Urinary bladder (tissue), 4 donors: ENCODE results near the gene DYNC1LI1. TPM values are rescaled to one million over a fixed set of nuclear protein-coding genes. Genes with fewer than 3 reads are reported as not detected.

ENCODE experiments used
- DNase-seq: peaks from one replicate; pipeline ENCODE4 v3.0.0-alpha.2; 2015; ENCODE audit errors: extremely low spot score
- H3K27ac ChIP-seq: one replicate; pipeline ENCODE4 v1.5.1; 2013; ENCODE audit warnings: low read depth, mild to moderate bottlenecking, moderate library complexity
- H3K36me3 ChIP-seq: one replicate; pipeline ENCODE4 v1.6.1; 2013; ENCODE audit warnings: mild to moderate bottlenecking, moderate library complexity; ENCODE audit not compliant: insufficient read depth
- H3K4me1 ChIP-seq: one replicate; pipeline ENCODE4 v1.6.1; 2013; ENCODE audit warnings: mild to moderate bottlenecking, moderate library complexity; ENCODE audit not compliant: insufficient read depth
- H3K4me3 ChIP-seq: one replicate; pipeline ENCODE4 v1.5.1; 2013; ENCODE audit warnings: low read depth, low read length
- WGBS: extraction: QIAGEN DNeasy Blood & Tissue Kit; methylation state at CpG from one replicate; pipeline ENCODE4 v1.1.7; 2013; 5-methylcytosine and 5-hydroxymethylcytosine counted together
- polyA plus RNA-seq: library from polyadenylated mRNA; stranded (reverse); fragments of 200-250 nt; gene quantifications from one replicate; pipeline ENCODE4 v1.2.3, GENCODE V29; 2013
- total RNA-seq: library from RNA; depleted of rRNA; stranded (reverse); fragments of >200 nt; gene quantifications from one replicate; pipeline ENCODE4 v1.2.3, GENCODE V29; 2014
- donor health status: healthy with polysubstance abuse.
- donor health status: healthy.

Gene DYNC1LI1
- total and polyA plus RNA-seq, 2 donors, result 29.2 to 55.6 TPM

DNA sequence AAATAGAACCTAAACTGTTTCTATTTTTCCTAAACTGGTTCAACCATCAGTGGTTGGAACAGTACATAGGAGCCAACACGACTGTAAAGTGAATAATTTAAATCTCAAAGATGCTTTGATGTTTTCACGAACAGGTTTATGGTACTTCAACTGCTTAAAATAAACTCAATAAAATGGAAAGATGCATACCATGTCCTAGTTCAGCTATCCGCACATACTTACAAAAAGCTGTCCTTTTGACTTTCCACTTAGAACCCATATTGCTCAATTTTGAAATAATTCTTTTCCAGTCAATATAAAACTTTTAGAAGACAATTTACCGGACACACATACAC is 68.9 kb downstream of the DYNC1LI1 start:
- H3K4me3 ChIP-seq, result peak overlapping the region; percentile 87
- H3K36me3 ChIP-seq, result no peaks in the 10 kb centered on the region
- peak overlapping the region; percentile 96 for H3K27ac ChIP-seq
- peaks cover 2% of the 10 kb centered on the region for H3K4me1 ChIP-seq
- WGBS, result 3% methylated on average over 4 of the region's 4 CpGs
- DNase-seq, result no peak

GRCh38 chr3:32500880-32501782 is 69.5 kb downstream of the DYNC1LI1 start:
- DNase-seq, result no peak
- H3K36me3 ChIP-seq, result no peaks in the 10 kb centered on the region
- peaks cover 2% of the 10 kb centered on the region for H3K4me1 ChIP-seq
- WGBS, result 65% methylated on average over 25 of the region's 25 CpGs
- no peak overlapping the region for H3K27ac ChIP-seq
- H3K4me3 ChIP-seq, result peak overlapping the region; percentile 87

- WGBS, result 57% methylated on average over 2 of the region's 2 CpGs
These were observed 70.4 kb downstream of the DYNC1LI1 start for GRCh38 chr3:32500231-32500630.

DNA sequence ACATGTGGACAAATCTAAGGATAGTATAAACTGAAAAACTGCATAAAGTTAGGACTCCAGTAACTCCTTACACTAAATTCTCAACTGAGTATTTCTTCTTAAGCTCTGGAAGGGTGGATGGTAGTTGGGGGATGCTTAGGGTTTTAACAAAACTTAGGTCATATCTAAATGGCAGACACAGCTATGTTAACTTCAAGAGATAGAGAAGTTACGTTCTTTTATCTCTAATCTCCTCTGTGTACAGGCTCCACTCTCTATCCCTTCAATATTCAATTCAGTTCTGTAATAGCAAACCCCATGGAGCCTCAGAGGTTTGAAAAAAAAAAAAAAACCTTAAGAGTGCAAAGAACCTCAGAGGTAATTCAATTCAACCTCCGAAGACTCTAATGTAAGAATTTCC is 71.1 kb downstream of the DYNC1LI1 start:
- WGBS, result 86% methylated on average over 2 of the region's 2 CpGs
- peaks cover 2% of the 10 kb centered on the region for H3K4me1 ChIP-seq
- no peak overlapping the region for H3K4me3 ChIP-seq
- H3K27ac ChIP-seq, result peak overlapping the region; percentile 10
- no peak for DNase-seq
- no peaks in the 10 kb centered on the region for H3K36me3 ChIP-seq

More at GRCh38 chr3:32500231-32500630, 70.4 kb downstream of the DYNC1LI1 start:
- Histone ChIP-seq H3K36me3 (no peaks in the 10 kb centered on the region), H3K27ac (no peak overlapping the region), H3K4me1 (peaks cover 2% of the 10 kb centered on the region), H3K4me3 (no peak overlapping the region)
- no peak for DNase-seq

- WGBS, result 88% methylated on average over 3 of the region's 3 CpGs
- Histone ChIP-seq H3K4me3 (no peak overlapping the region), H3K36me3 (no peaks in the 10 kb centered on the region), H3K27ac (no peak overlapping the region), H3K4me1 (peaks cover under 1% of the 10 kb centered on the region)
- DNase-seq, result no peak
These were observed 71.7 kb downstream of the DYNC1LI1 start for GRCh38 chr3:32498992-32499391.

GRCh38 chr3:32498252-32498651 is 72.4 kb downstream of the DYNC1LI1 start:
- no peak for DNase-seq
- no peak overlapping the region for H3K27ac ChIP-seq
- no peaks in the 10 kb centered on the region for H3K36me3 ChIP-seq
- no peaks in the 10 kb centered on the region for H3K4me1 ChIP-seq
- H3K4me3 ChIP-seq, result no peak overlapping the region
- WGBS, result 82% methylated on average over 3 of the region's 3 CpGs

DNA sequence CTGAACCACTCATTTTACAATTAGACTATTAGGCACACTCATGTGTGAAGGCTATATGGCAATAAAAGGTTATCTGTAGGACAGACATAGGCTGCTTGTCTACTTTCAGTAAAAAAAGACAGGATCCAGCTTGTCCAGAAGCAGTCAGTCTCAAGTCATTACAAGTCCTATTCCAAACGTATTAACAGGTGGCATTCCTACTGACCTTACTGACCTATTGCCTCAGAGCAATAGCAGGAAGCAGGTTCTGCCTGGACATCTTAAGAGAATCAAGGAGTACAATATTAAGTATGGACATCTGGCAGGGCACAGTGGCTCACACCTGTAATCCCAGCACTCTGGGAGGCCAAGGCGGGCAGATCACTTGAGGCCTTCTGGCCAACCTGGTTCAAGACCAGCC is 75.0 kb downstream of the DYNC1LI1 start:
- Histone ChIP-seq H3K4me3 (no peak overlapping the region), H3K36me3 (no peaks in the 10 kb centered on the region), H3K27ac (no peak overlapping the region), H3K4me1 (no peaks in the 10 kb centered on the region)
- WGBS, result 81% methylated on average over 2 of the region's 2 CpGs
- DNase-seq, result no peak

GRCh38 chr3:32495085-32495484 is 75.6 kb downstream of the DYNC1LI1 start:
- H3K4me1 ChIP-seq, result no peaks in the 10 kb centered on the region
- no peak for DNase-seq
- H3K4me3 ChIP-seq, result no peak overlapping the region
- no peaks in the 10 kb centered on the region for H3K36me3 ChIP-seq
- H3K27ac ChIP-seq, result no peak overlapping the region

DNA sequence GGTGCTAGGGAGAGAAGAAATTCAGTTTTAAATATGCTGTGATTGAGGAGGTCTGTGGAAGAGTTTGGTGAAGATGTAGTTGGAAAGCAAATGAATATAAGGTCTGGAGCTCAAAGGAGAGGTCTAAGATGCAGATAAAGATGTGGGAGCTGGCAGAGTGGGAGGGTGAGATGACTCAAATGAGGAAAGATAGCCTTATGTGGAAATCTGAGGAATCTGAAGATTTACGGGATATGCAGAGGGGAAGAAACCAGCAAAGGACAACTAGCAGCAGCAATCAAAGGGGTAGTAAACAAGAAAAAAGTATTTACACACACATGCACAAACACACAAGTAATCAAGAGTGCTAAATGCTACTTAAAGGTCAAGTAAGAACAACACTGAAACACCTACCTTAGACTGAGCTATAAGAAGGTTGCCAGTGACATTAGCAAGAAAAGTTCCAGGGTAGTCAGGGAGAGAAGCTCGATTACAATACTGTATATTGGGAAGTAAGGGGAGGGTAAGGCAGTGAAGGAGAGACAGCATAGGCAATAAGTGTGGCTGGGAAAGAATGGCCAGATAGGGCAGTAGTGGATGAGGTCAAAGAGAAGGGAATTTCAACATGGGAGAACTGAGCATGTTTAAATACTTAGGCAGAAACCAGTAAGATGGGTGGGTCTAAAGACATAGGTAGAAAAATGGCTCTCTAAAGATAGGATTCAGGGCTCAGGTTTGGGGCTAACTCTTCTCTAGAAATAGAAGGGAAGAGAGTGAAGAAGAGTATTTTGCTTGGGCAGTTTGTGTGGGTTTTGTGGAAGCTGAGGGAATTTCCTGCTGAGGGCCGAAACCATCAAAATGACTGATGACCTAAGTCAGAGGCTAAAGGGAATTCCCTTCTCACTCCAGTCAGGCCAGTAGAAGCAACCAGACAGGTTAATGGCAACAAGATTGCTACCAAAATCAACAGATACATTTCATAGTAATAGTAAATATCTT is 76.9 kb downstream of the DYNC1LI1 start:
- WGBS, result 61% methylated on average over 3 of the region's 3 CpGs
- H3K27ac ChIP-seq, result no peak overlapping the region
- no peak for DNase-seq

DNA sequence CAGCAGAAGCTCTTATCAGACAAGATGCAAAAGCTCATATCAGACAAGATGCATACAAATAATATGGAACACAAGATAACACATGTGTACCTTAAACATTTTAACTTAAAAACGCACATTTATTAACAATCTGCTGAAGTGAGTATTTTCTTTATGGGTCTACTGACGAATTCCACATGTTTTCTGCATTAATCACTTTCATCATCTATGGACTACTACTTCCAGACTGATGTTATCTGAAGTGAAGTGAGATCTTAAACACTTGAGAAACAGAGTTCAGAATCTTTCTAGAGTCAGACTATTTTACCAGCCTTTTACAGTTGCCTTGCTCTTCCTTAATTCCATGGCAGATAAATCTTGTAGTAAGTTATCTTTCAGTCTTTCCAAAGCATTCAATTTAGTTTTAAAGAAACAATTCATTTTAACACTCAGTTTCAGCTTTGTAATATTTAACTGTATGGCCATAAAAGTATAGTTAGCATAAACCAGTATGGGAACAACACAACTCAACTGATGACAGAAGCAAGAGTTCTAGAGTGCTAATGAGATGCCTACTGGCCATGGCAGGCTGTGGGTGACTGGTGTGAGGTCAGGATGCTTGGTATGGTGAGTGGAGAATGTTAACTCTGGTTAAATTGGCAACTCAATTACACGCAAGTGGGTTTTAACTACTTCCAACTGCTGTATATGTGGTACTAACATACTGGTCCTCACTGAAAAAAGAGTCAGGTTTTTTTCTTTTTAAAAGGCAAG is 77.8 kb downstream of the DYNC1LI1 start:
- Histone ChIP-seq H3K27ac (no peak overlapping the region), H3K4me1 (no peaks in the 10 kb centered on the region), H3K36me3 (no peaks in the 10 kb centered on the region), H3K4me3 (no peak overlapping the region)
- WGBS, result 73% methylated on average over 3 of the region's 3 CpGs
- no peak for DNase-seq

More for the DNA sequence above, 76.9 kb downstream of the DYNC1LI1 start:
- H3K4me1 ChIP-seq, result no peaks in the 10 kb centered on the region
- no peaks in the 10 kb centered on the region for H3K36me3 ChIP-seq
- no peak overlapping the region for H3K4me3 ChIP-seq

DNA sequence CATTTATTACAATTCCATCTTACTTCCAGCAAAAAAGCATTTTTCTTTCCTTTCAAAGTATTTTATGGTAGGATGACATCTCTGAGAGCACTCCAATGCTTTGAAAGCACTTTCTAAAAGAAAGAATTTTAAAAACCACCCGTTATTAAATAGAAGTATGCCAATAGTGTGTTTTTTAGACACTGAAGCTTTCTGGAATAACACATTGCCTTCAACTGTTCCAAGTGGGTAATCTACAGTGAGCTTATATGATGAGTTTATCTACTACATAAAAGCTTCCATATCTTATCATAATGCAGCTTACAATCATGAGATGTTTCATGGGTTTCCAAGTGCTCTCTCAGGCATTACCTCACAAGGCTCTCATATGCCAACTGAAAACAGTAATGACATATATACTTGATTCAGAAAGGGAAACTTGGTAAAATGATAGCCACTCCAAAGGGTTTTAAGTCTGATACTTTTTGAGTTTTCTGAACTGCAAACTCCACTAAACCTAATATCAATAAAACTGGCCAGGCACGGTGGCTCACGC is 82.1 kb downstream of the DYNC1LI1 start:
- WGBS, result 48% methylated on average over 3 of the region's 3 CpGs

DNA sequence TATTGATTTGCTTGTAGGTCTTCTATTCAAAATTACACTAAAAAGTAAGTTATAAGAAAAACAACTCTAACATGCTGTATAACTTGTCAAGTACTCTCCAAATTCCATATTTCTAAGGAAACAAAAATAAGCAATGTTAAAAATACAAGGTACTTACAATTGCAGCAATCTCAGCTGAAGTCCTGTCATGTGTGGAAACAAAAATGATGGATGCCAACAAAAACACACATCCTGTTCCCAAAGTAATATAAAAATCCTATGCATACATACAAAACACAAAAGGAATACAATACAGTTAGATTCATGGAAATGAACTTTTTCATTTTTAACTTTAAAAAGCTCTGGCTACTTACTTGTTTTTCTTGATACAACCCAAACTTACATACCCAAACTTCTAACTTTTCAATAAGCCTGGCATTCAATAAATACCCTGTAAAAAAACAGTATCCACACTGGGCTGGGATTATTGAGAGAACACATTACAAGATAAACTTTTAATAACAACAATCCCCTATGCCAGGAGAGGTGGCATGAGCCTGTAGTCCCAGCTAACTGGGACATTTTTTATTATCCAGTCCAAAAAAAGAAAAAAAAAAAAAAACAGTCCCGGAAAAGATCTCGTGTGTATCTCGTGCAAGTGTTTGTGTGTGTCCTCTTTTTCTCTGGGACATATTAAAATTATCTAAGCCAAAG is 82.7 kb downstream of the DYNC1LI1 start:
- Histone ChIP-seq H3K4me1 (no peaks in the 10 kb centered on the region), H3K4me3 (no peak overlapping the region), H3K27ac (no peak overlapping the region), H3K36me3 (peaks cover 2% of the 10 kb centered on the region)
- no peak for DNase-seq
- WGBS, result 45% methylated on average over 3 of the region's 3 CpGs

More for the DNA sequence above, 82.1 kb downstream of the DYNC1LI1 start:
- H3K4me3 ChIP-seq, result no peak overlapping the region
- H3K4me1 ChIP-seq, result no peaks in the 10 kb centered on the region
- peaks cover 2% of the 10 kb centered on the region for H3K36me3 ChIP-seq
- H3K27ac ChIP-seq, result no peak overlapping the region
- no peak for DNase-seq
